Endothelial cell of umbilical vein (primary cell): ENCODE data around the gene AJAP1.

Experiments
- FOS ChIP-seq: IDR thresholded peaks from 2 replicates; pipeline ENCODE4 v1.6.1; 2011; ENCODE audit warnings: mild to moderate bottlenecking, low read length, moderate library complexity, borderline replicate concordance; ENCODE audit not compliant: insufficient read depth
- GATA2 ChIP-seq: IDR thresholded peaks from 2 replicates; pipeline ENCODE4 v1.7.0; 2011; ENCODE audit warnings: low read depth, mild to moderate bottlenecking, moderate library complexity, mixed read lengths, low read length; ENCODE audit not compliant: insufficient read length, insufficient read depth
- MYC ChIP-seq: IDR thresholded peaks from one replicate; pipeline ENCODE4 v1.6.1; 2011; ENCODE audit warnings: mild to moderate bottlenecking, low read depth, low read length
- POLR2A ChIP-seq: IDR thresholded peaks from 2 replicates; pipeline ENCODE4 v1.6.1; 2012; ENCODE audit warnings: low read depth, mild to moderate bottlenecking, control low read depth, low read length
- TF ChIP-seq, protein P1 (sequence below), 2 donors: IDR thresholded peaks; 1 replicate in 1 of 2; 2 replicates in 1 of 2; pipeline ENCODE4 v1.5.1; 2011; ENCODE audit warnings: low read length in 2 of 2, mild to moderate bottlenecking in 2 of 2, moderate library complexity in 2 of 2, control low read depth in 1 of 2, inconsistent platforms in 1 of 2, low read depth in 1 of 2; ENCODE audit not compliant: insufficient read depth in 1 of 2; ENCODE audit errors: extremely low read depth in 1 of 2

DNA sequence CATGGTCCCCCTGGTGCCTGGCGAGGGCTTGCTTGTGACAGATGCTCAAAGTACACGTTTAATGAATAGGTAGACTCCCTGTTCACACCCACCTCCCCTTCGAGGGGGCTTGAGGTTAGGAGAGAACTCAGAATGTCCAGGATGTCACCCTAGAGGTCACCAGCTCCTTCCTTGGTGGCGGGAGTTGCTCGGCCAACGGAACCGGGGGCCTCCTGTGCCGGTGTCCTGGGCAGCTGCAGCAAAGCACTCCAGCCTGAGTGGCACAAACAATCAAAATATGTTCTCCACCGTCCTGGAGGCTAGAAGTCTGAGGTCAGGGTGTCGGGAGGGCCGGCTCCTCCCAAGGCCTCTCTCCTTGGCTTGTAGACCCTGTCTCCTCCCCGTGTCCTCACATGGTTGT is 71.0 kb downstream of the AJAP1 start:
- TF ChIP-seq MYC (no peak), POLR2A (no peak), GATA2 (no peak), FOS (no peak)
- TF ChIP-seq, protein P1, sequence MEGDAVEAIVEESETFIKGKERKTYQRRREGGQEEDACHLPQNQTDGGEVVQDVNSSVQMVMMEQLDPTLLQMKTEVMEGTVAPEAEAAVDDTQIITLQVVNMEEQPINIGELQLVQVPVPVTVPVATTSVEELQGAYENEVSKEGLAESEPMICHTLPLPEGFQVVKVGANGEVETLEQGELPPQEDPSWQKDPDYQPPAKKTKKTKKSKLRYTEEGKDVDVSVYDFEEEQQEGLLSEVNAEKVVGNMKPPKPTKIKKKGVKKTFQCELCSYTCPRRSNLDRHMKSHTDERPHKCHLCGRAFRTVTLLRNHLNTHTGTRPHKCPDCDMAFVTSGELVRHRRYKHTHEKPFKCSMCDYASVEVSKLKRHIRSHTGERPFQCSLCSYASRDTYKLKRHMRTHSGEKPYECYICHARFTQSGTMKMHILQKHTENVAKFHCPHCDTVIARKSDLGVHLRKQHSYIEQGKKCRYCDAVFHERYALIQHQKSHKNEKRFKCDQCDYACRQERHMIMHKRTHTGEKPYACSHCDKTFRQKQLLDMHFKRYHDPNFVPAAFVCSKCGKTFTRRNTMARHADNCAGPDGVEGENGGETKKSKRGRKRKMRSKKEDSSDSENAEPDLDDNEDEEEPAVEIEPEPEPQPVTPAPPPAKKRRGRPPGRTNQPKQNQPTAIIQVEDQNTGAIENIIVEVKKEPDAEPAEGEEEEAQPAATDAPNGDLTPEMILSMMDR (IDR thresholded peaks at IDR 0.05; ENCODE audit: extremely low read depth in 1 of 2, insufficient read depth in 1 of 2, low read depth in 1 of 2, low read length in 2 of 2) = no peak
